ENCODE measurements around the gene TSPAN16.

Gene TSPAN16

DNA sequence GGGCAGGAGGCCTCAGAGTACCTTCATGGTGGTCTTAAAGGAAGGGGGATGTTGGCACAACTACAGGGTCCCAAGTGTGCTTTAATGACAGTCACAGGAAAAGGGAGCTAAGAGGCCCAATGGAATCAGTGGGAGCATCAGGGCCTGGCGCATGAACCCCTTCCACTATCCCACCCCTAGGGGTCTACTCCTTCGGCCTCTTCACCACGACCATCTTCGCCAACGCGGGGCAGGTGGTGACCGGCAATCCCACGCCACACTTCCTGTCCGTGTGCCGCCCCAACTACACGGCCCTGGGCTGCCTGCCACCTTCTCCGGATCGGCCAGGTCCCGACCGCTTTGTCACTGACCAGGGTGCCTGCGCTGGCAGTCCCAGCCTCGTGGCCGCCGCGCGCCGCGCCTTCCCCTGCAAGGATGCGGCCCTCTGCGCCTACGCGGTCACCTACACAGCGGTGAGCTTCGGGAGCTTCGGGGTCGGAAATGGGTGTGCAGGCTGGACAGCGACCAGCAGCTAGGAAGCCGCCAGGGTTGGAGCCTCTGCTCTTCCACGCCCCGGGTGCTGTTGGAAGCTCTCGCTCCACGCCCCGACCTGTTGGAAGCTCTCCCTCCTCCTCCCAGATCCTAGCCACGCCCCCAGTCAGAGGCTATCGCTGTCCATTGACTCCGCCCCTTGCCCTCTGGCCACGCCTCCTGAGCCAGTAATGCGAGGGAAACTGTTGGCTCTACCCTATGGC lies 65.2 kb downstream of the TSPAN16 start:
- no peak for DNase-seq (ENCODE audit: low read depth)
- TF ChIP-seq, protein P1, sequence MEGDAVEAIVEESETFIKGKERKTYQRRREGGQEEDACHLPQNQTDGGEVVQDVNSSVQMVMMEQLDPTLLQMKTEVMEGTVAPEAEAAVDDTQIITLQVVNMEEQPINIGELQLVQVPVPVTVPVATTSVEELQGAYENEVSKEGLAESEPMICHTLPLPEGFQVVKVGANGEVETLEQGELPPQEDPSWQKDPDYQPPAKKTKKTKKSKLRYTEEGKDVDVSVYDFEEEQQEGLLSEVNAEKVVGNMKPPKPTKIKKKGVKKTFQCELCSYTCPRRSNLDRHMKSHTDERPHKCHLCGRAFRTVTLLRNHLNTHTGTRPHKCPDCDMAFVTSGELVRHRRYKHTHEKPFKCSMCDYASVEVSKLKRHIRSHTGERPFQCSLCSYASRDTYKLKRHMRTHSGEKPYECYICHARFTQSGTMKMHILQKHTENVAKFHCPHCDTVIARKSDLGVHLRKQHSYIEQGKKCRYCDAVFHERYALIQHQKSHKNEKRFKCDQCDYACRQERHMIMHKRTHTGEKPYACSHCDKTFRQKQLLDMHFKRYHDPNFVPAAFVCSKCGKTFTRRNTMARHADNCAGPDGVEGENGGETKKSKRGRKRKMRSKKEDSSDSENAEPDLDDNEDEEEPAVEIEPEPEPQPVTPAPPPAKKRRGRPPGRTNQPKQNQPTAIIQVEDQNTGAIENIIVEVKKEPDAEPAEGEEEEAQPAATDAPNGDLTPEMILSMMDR (IDR thresholded peaks at IDR 0.05; ENCODE audit: control insufficient read depth, extremely low read depth, insufficient read depth): no peak
- no peak overlapping the region for H3K4me3 ChIP-seq (ENCODE audit: low read depth, low read length)

DNA sequence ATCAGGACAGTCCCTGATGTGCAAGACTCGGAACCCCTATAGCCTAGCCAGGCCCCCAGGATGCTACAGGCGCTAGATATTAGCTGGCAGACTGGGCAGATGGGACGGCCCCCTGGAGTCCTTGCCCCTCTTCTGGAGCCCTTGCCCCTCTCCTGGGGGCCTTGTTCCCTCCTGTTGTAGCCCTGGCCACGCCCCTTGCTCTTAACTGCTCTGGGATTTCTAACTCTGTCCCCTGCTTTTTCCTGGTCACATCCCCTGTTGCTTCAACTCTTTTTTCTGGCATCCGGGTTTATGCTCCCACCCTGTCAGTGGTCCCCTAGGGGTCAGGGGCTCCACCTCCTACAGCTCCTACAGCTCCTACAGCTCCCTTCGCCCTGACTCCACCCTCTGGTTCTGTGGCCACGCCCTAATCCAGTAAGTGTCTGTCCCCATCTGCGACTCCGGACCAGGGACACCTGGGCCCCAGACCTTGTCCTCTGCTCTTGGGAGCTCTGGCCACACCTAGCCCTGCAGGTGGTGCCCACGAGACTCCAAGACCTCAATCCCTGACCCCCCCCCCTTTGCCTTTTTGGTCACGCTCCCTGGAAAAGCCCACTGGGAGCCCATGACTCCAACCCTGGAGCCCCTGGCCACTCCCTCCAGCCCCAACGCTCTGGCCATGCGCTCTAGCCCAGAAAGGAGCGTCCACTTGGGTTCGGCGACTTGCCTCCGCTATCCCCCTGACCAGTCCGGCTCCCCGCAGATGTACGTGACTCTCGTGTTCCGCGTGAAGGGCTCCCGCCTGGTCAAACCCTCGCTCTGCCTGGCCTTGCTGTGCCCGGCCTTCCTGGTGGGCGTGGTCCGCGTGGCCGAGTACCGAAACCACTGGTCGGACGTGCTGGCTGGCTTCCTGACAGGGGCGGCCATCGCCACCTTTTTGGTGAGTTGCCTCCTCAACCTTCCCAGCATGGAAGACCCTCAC lies 66.1 kb downstream of the TSPAN16 start:
- no peak for DNase-seq (ENCODE audit: low read depth)
- TF ChIP-seq, protein P1 (IDR thresholded peaks at IDR 0.05; ENCODE audit: control insufficient read depth, extremely low read depth, insufficient read depth): no peak
- no peak overlapping the region for H3K4me3 ChIP-seq (ENCODE audit: low read depth, low read length)

DNA sequence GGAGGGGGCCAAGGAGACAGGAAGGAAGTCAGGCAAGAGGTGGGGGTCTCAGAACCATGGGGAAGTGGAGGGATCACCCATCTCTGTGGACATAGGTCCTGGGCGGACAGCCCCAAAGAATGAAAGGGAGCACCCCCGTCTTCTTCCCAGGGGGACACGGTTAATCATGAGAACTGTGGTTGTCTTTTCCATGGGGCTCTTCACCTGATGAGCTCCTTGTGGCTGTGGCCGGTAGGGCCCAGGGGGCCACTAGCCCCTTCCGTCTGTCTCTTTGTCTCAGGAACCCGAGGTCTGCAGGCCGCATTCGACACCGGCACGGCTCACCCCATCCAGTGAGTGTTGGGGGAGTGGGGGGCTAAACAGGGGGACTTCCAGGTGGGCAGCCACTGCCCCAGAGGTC lies 67.9 kb downstream of the TSPAN16 start:
- no peak for DNase-seq (ENCODE audit: low read depth)
- TF ChIP-seq, protein P1 (IDR thresholded peaks at IDR 0.05; ENCODE audit: control insufficient read depth, extremely low read depth, insufficient read depth): no peak
- no peak overlapping the region for H3K4me3 ChIP-seq (ENCODE audit: low read depth, low read length)

DNA sequence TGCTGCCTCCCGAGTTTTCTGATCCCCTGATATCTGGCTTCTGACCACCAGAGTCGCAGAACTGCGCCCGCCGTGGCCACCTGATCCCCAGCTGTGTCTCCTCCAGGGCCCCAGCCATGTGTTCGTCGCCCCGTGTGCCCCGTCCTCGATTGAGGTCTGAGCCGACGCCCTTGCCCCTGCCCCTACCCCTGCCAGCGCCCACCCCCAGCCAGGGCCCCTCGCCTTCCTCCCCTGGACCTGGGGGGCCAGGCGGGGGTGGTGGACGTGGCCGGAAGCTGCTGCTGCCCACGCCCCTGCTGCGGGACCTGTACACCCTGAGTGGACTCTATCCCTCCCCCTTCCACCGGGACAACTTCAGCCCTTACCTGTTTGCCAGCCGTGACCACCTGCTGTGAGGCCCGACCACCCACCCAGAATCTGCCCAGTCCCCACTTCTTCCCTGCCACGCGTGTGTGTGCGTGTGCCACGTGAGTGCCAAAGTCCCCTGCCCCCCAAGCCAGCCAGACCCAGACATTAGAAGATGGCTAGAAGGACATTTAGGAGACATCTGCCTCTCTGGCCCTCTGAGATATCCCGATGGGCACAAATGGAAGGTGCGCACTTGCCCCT lies 68.4 kb downstream of the TSPAN16 start:
- no peak for DNase-seq (ENCODE audit: low read depth)
- TF ChIP-seq, protein P1 (IDR thresholded peaks at IDR 0.05; ENCODE audit: control insufficient read depth, extremely low read depth, insufficient read depth): no peak
- H3K4me3 ChIP-seq (ENCODE audit: low read depth, low read length): no peak overlapping the region

DNA sequence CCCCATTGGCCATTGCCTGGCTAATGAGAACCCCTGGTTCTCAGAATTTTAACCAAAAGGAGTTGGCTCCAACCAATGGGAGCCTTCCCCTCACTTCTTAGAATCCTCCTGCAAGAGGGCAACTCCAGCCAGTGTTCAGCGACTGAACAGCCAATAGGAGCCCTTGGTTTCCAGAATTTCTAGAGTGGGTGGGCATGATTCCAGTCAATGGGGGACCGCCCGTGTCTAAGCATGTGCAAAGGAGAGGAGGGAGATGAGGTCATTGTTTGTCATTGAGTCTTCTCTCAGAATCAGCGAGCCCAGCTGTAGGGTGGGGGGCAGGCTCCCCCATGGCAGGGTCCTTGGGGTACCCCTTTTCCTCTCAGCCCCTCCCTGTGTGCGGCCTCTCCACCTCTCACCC lies 69.0 kb downstream of the TSPAN16 start:
- H3K4me3 ChIP-seq (ENCODE audit: low read depth, low read length): no peak overlapping the region
- DNase-seq (ENCODE audit: low read depth): no peak
- TF ChIP-seq, protein P1 (IDR thresholded peaks at IDR 0.05; ENCODE audit: control insufficient read depth, extremely low read depth, insufficient read depth): no peak

Data from LNCaP clone FGC (cell line).